Loucy (cell line): ENCODE data around the gene BTBD19.

Experiments used
- H2AFZ ChIP-seq: fragments of 200-600 bp; sonication (generic); 2 replicates; pipeline ENCODE4 v1.6.0; 2016; ENCODE audit warnings: antibody characterized with exemption, mild to moderate bottlenecking, low read length, moderate library complexity
- H3F3A ChIP-seq: fragments of 200-600 bp; 2 replicates; pipeline ENCODE4 v1.6.0; 2016; ENCODE audit warnings: antibody characterized with exemption, low read depth, mild to moderate bottlenecking
- H3K27me3 ChIP-seq: fragments of 200-600 bp; sonication (generic); 2 replicates; pipeline ENCODE4 v1.6.1; 2014; ENCODE audit warnings: low read length, mild to moderate bottlenecking; ENCODE audit not compliant: insufficient read depth, poor library complexity, severe bottlenecking
- H3K36me3 ChIP-seq: fragments of 200-600 bp; sonication (generic); 2 replicates; pipeline ENCODE4 v1.6.1; 2016; ENCODE audit warnings: low read length; ENCODE audit not compliant: insufficient read depth
- H3K4me1 ChIP-seq: fragments of 200-600 bp; sonication (generic); 2 replicates; pipeline ENCODE4 v1.5.1; 2014; ENCODE audit warnings: low read length, mild to moderate bottlenecking; ENCODE audit not compliant: insufficient read depth, poor library complexity, severe bottlenecking
- H3K4me2 ChIP-seq: fragments of 200-600 bp; sonication (generic); 2 replicates; pipeline ENCODE4 v1.6.0; 2014; ENCODE audit warnings: antibody characterized with exemption, low read length, low read depth, mild to moderate bottlenecking; ENCODE audit not compliant: poor library complexity, severe bottlenecking
- H3K4me3 ChIP-seq: fragments of 200-600 bp; sonication (generic); 2 replicates; pipeline ENCODE4 v1.5.1; 2014; ENCODE audit warnings: low read length, mild to moderate bottlenecking, mixed read lengths; ENCODE audit not compliant: poor library complexity, severe bottlenecking
- H3K79me2 ChIP-seq: fragments of 200-600 bp; sonication (generic); 2 replicates; pipeline ENCODE4 v1.6.1; 2014; ENCODE audit warnings: low read length; ENCODE audit not compliant: insufficient read depth
- H3K9ac ChIP-seq: fragments of 200-600 bp; sonication (generic); 2 replicates; pipeline ENCODE4 v1.6.0; 2014; ENCODE audit warnings: mild to moderate bottlenecking, low read depth, low read length, moderate library complexity; ENCODE audit not compliant: poor library complexity, severe bottlenecking
- H3K9me2 ChIP-seq: fragments of 200-600 bp; sonication (generic); replicated peaks from 2 replicates; pipeline ENCODE4 v1.6.1; 2016; ENCODE audit warnings: low read depth, low read length, mixed read lengths
- H3K9me3 ChIP-seq: fragments of 200-600 bp; sonication (generic); 2 replicates; pipeline ENCODE4 v1.6.1; 2014; ENCODE audit warnings: mild to moderate bottlenecking, antibody characterized with exemption, low read length, low read depth; ENCODE audit not compliant: insufficient read depth
- H4K20me1 ChIP-seq: fragments of 200-600 bp; sonication (generic); 2 replicates; pipeline ENCODE4 v1.6.0; 2014; ENCODE audit warnings: antibody characterized with exemption, low read length, mild to moderate bottlenecking; ENCODE audit not compliant: insufficient read depth, poor library complexity, severe bottlenecking
- EZH2phosphoT487 ChIP-seq: fragments of 200-600 bp; IDR thresholded peaks from 2 replicates; pipeline ENCODE4 v1.6.1; 2018; ENCODE audit warnings: antibody characterized with exemption, mild to moderate bottlenecking, moderate library complexity, borderline replicate concordance
- TF ChIP-seq, protein P1 (sequence below): fragments of 200-600 bp; sonication (generic); conservative IDR thresholded peaks from 2 replicates; pipeline ENCODE4 v1.5.1; 2014; ENCODE audit warnings: mild to moderate bottlenecking, antibody characterized with exemption, low read length

BTBD19 gene

GRCh38 chr1:44777547-44777946 lies 30.8 kb upstream of the BTBD19 start:
- Histone ChIP-seq H3K4me1 (peaks cover 22% of the 10 kb centered on the region), H3K4me2 (peak overlapping the region; percentile 98), H3K9me2 (no peaks in the 10 kb centered on the region), H3F3A (no peaks in the 10 kb centered on the region), H3K9me3 (no peaks in the 10 kb centered on the region), H2AFZ (no peak overlapping the region), H3K79me2 (peaks cover 65% of the 10 kb centered on the region), H4K20me1 (peaks cover 48% of the 10 kb centered on the region), H3K9ac (peak overlapping the region; percentile 98), H3K36me3 (peaks cover 50% of the 10 kb centered on the region), H3K27me3 (peaks cover 14% of the 10 kb centered on the region), H3K4me3 (peak overlapping the region; percentile 98)
- TF ChIP-seq EZH2phosphoT487 = no peak
- TF ChIP-seq, protein P1, sequence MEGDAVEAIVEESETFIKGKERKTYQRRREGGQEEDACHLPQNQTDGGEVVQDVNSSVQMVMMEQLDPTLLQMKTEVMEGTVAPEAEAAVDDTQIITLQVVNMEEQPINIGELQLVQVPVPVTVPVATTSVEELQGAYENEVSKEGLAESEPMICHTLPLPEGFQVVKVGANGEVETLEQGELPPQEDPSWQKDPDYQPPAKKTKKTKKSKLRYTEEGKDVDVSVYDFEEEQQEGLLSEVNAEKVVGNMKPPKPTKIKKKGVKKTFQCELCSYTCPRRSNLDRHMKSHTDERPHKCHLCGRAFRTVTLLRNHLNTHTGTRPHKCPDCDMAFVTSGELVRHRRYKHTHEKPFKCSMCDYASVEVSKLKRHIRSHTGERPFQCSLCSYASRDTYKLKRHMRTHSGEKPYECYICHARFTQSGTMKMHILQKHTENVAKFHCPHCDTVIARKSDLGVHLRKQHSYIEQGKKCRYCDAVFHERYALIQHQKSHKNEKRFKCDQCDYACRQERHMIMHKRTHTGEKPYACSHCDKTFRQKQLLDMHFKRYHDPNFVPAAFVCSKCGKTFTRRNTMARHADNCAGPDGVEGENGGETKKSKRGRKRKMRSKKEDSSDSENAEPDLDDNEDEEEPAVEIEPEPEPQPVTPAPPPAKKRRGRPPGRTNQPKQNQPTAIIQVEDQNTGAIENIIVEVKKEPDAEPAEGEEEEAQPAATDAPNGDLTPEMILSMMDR = no peak

- peak overlapping the region; percentile 98 for H3K4me2 ChIP-seq
- no peak for TF ChIP-seq EZH2phosphoT487
- TF ChIP-seq, protein P1 = no peak
- no peaks in the 10 kb centered on the region for H3K9me2 ChIP-seq
- H3K9ac ChIP-seq = peak overlapping the region; percentile 98
- no peaks in the 10 kb centered on the region for H3K9me3 ChIP-seq
- H3K27me3 ChIP-seq = peaks cover 14% of the 10 kb centered on the region
- no peaks in the 10 kb centered on the region for H3F3A ChIP-seq
- H2AFZ ChIP-seq = no peak overlapping the region
- H3K4me1 ChIP-seq = peaks cover 22% of the 10 kb centered on the region
- H3K79me2 ChIP-seq = peaks cover 65% of the 10 kb centered on the region
- peaks cover 48% of the 10 kb centered on the region for H4K20me1 ChIP-seq
- peak overlapping the region; percentile 98 for H3K4me3 ChIP-seq
- peaks cover 50% of the 10 kb centered on the region for H3K36me3 ChIP-seq
Observed at GRCh38 chr1:44777969-44778635, 30.2 kb upstream of the BTBD19 start.

DNA sequence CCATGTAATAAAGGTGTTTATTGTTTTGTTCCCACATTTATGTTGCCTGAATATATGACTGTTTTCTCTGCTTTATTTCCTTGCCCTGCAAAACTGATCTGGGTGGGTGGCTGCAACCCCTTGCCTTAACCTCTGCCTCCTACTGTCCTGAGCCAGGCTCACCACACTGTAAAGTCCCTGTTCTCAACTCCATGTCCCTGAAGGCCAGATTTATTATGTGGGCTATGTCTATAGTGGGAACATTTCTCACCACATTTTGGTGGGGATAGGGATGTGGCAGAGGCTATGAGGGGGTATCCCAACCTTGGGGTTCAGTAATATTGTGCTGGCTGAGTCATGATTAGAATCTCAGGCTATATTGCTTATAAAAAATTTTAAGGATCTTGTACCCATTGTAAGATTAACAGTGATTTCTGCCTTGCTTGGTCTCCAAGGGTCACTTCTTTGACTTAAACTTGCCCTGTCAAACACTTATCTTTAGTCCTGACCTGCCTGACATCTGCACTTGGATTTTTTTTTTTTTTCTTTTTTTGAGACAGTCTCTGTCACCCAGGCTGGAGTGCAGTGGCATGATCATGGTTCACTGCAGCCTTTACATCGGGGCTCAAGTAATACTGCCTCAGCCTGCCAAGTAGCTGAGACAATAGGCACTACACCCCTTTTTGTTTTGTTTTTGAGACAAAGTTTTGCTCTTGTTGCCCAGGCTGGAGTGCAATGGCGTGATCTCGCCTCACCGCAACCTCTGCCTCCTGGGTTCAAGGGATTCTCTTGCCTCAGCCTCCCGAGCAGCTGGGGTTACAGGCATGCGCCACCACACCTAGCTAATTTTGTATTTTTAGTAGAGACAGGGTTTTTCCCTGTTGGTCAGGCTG lies 29.4 kb upstream of the BTBD19 start:
- Histone ChIP-seq H2AFZ (no peak overlapping the region), H4K20me1 (peaks cover 48% of the 10 kb centered on the region), H3K9me2 (no peaks in the 10 kb centered on the region), H3K36me3 (peaks cover 50% of the 10 kb centered on the region), H3K9me3 (no peaks in the 10 kb centered on the region), H3K4me3 (peak overlapping the region; percentile 98), H3K9ac (peak overlapping the region; percentile 98), H3F3A (no peaks in the 10 kb centered on the region), H3K4me1 (peaks cover 22% of the 10 kb centered on the region), H3K4me2 (peak overlapping the region; percentile 98), H3K79me2 (peaks cover 65% of the 10 kb centered on the region), H3K27me3 (peaks cover 14% of the 10 kb centered on the region)
- TF ChIP-seq, protein P1 = no peak
- no peak for TF ChIP-seq EZH2phosphoT487
